ENCODE data around the gene SLC12A9.

Gene SLC12A9

DNA sequence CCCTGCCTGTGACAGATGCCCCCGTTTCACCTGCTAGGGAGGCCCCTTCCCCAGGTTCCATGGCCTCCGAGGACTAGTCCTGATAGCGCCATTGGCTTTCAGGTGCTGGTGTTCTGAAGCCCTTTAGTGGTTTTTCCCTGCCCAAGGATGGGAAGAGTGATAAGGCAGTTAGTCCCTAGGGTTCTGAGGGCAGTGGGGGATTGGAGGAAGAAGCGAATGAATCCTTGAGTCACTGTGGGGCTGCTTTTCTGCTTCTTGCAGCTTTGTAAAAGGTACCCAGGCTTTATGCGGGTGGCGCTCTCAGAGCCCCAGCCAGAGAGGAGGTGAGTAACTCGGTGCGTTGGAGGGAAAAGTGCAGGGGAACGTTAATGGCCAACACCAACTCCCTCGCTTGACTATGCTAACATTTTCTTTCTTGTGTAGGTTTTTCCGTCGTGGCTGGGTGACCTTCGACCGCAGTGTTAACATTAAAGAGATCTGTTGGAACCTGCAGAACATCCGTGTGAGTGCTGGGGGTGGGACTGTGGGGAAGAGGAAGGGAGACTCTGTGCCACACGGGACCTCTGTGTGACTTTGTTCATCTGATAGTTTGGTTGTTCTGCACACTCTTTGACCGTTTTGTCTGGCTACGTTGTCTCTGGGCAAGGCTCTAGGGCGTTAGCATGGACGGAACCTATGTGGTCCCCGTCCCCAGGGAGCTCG lies 33.1 kb downstream of the SLC12A9 start:
- no peak for DNase-seq

DNA sequence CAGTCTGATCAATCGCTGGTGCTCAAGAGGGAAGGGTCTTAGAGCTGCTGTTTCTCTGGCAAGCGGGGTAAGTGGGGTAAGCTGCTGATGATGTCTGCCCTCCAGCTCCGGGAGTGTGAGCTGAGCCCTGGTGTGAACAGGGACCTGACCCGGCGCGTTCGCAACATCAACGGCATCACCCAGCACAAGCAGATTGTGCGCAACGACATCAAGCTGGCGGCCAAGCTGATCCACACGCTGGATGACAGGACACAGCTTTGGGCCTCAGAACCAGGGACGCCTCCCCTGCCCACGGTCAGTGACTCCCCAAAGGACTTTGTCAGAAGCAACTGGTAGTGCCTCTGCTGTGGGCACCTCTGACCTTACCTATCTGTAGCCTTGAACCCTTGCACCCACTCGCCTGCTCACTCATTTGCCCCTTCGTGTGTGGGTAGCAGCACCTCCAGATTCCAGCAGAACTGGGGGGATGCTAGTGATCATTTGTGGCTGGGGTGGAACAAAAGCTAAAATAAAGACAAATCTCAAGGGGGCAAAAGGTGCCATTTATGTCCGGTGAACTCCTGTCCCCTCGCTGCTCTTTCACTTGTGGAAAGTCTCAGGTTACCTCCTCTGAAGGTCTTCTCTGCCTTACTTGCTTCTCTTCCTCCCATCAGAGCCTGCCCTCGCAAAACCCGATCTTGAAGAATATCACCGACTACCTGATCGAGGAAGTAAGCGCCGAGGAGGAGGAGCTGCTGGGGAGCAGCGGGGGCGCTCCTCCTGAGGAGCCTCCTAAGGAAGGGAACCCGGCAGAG lies 33.8 kb downstream of the SLC12A9 start:
- DNase-seq, result no peak

DNA sequence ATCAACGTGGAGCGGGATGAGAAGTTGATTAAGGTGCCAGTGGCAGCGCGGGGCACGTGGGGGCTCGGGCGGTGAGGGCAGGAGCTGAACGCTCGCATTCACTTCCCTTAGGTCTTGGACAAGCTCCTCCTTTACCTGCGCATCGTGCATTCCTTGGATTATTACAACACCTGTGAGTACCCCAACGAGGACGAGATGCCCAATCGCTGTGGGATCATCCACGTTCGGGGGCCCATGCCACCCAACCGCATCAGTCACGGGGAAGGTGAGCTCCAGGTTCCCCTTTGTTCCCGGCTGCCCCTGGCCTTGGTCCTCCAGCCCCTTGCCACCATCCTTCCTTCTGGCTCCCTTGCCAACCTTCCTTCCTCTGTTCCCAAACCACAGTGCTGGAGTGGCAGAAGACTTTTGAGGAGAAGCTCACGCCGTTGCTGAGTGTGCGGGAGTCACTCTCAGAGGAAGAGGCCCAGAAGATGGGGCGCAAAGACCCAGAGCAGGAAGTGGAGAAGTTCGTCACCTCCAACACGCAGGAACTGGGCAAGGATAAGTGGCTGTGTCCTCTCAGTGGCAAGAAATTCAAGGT lies 34.5 kb downstream of the SLC12A9 start:
- no peak for DNase-seq

DNA sequence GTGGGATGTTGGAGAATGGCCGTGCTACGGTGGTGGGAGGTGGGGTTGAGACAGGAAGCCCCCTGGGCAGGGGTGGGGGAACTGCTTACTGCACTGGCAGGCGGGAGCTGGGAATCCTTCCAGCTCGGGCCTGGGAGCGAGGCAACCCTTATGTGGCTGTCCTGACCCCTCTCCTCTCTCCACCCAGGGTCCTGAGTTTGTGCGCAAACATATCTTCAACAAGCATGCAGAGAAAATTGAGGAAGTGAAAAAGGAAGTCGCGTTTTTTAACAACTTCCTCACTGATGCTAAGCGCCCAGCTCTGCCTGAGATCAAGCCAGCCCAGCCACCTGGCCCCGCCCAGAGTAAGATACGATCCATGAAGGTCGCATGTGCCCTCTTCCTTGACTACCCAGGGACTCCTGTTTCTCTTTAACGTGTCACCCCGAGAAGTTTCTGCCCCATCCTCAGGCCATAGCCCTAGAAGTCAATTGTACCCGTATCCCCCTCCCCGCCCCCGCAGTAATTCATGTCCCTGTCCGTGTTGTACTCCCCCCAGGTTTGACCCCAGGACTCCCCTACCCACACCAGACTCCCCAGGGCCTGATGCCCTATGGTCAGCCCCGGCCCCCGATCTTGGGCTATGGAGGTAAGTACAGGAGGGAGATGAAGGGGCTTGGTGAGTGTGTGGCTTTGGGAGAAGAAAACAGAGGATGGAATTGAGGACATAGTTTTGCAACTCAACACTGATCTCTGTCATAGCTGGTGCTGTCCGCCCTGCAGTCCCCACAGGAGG lies 35.2 kb downstream of the SLC12A9 start:
- DNase-seq, result no peak

DNA sequence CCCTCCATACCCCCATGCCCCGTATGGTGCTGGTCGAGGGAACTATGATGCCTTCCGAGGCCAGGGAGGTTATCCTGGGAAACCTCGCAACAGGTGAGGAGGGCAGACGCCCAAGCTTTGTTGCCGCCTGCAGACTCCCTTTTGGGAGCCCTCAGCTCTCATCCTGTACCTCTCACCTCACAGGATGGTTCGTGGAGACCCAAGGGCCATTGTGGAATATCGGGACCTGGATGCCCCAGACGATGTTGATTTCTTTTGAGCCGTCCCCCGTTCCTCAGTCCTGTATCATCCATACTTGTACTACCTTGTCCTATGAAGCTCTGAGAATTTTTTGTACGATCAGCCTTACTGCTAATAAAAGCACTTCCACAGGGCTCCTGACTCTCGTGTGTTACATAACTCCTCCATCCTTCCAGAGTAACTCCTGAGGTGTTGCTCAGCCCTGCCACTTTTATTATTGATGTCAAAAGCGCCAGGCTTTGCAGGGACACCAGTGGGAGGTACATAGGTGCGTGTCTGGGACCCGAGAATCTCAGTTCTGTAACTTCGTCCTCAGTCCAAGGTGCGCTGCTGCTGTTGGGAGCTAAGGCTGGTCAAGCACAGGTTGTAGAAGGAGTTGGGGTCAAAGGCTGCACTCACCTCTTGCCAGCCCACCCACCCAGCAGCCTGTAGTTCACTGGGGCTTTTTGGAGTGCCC lies 35.9 kb downstream of the SLC12A9 start:
- no peak for DNase-seq

DNA sequence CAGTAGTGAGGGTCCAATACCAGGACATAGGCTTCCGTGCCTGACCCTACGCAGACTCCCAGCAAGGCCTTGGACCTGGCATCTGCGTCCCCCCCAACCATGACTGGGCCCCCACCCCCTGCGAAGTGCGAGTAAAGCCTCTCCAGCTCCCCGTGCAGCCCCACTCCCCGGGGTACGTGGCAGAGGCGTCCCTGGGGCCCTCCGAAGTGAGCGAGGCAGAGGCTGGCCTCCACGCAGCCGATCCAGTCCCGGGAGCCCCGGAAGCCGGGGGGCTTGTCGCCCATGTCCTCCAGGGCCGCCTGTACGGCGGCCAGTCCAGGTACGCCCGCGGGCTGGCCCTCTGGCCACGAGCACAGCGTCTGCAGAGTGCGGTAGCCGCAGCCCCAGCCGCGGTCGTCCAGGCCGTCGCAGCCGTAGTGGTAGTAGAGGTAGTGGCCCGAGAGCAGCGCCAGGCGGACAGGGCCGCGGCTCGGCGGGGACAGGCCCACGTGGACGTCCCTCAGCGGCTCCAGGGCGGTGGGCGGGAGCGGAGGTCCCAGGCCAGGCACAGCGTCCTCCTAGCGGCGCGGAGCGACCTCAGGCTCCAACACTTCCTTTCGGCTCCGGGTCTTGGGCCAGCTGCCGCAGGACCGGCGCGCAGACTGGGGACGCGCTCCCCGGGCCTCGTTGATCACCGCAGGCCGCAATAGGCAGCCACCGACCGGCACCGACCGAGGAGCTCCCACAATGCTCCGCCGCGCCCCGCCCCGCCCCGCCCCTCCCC lies 36.7 kb downstream of the SLC12A9 start, which contains the start of gene UFSP1:
Gene UFSP1 (minus strand): TSS at position 728 of the 763 bp plus-strand sequence. CDS start 444 bp downstream, at position 284.
- no peak for DNase-seq

DNA sequence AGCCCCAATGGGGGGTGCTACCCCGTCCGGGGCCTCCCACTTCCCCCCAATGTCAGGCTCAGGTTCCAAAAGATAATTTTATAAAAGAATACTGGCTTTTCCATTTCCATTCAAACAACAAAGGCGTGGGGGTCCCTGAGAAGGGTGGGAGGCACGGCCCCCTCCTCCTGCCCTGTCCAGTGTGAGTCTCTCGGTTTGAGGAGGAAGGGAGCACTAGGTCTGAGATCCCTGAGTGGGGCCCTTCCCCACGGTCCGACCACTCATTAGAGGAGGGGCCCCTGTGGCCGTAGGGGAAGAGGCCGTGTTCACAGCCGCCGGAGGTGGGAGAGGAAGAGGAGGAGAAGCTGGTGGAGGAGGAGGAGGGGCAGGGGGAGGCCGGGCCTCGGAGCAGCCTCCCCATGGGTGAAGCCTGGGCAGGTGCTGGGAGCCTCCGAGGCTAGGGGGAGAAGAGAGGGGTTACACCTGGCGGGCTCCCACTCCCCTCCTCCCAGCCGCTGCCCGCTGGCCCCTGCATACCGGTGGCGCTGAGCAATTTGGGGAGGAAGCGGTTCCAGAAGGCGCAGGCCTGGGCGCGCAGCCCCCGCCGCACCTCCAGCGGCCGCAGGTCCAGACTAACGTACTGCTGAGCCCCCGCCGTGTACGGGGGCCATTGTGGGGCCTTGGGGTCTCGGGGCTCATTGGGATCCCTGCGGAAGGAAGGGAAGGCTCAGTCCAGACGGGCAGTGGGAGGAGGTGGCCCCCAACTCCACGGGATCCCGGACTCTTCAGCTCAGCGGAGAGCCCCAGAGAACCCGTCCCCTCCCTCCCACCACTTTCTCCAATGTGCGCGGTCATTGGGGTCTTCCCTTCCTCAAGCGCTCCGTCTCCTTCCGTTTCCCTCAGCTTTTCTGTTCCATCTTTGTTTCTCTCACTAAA lies 38.4 kb downstream of the SLC12A9 start:
- DNase-seq, result no peak

DNA sequence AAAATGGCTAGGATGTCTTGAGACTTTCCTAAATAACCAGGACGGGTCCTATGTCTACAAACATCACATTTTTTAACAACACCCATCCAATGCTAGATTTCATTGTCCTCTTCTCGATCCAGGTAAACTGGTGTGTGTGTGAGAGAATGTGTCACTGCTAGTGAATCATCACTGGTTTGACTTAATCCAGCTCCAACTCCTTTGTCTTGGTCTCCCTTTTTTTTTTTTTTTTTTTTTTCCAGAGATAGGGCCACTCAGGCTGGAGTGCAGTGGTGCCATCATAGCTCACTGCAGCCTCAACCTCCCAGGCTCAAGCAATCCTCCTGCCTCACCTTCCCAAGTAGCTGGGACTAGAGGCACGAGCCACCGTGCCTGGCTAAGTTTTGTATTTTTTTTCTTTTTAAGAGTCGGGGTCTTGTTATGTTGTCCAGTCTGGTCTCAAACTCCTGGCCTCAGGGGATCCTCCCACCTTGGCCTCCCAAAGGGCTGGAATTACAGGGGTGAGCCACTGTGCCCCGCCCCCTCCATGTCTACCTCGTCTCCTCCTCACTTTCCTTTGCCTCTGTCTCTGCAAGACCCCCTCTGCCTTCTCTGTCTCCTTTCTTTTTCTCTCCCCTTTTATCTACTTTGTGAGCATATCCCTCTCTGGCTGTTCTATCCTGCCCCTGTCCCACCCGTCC lies 39.2 kb downstream of the SLC12A9 start:
- DNase-seq, result no peak

DNA sequence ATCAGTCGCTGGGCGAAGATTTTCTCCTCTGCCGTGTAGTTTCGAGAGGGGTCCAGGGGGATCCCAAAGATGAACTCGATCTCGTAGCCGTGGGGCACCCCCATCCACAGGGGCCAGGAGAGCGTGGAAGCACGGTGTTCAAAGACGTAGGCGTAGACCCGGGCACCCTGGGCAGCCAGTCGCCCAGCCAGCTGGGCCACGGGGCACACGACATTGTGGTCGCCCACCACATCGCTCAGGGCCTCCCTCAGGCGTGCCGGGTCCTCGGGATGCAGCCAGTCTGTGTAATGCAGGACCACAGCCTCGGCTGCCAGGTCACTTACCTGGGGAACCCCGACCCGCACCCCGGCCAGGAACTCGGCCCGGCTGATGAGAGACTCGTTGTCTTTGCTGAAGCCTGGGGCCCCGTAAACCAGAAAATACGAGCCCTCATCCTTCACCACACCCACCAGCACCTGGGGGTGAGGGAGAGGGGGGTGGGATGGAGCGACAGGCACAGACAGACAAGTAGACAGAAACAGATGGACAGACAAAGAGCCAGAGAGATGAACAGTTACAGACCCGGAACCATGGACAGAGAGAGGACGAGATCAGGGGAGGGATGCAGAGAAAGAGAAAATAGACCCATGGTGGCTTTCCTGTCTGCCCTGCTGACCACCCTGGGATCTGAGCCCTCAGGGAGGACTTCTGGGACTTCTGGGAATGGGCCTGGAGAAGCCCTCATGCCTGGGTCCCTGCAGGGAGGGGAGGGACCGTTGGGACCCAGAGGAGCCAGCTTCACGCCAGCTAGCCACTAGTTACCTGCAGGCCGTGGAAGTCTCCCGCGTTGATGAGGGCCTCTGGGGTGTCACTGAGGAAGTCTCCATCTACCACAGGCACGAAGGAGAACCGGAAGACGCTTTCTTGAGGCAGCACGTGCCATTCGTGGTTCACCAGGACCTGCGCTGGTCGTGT lies 40.1 kb downstream of the SLC12A9 start:
- no peak for DNase-seq

DNA sequence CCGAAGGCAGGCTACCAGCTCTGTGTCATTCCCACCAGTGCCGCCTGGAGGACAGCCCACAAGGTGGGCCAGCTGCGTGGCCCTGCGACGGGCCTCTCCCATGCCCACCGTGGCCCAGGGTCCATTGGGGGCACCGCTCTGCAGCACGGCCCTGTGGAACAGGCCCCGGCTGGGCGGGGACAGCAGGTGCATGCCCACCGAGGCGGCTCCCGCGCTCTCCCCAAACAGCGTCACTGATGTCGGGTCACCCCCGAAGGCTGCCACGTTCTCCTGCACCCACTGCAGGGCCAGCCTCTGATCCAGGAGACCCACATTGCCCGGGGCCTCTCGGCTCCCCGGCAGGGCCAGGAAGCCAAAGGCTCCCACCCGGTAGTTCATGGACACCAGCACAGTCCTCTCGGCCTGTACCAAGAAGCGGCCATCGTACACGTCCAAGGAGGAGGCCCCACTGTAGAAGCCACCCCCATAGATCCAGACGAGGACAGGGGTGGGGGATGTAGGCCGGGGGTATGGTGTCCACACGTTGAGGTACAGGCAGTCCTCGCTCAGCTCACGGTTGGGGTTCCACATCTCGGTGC lies 40.9 kb downstream of the SLC12A9 start:
- DNase-seq, result no peak

DNA sequence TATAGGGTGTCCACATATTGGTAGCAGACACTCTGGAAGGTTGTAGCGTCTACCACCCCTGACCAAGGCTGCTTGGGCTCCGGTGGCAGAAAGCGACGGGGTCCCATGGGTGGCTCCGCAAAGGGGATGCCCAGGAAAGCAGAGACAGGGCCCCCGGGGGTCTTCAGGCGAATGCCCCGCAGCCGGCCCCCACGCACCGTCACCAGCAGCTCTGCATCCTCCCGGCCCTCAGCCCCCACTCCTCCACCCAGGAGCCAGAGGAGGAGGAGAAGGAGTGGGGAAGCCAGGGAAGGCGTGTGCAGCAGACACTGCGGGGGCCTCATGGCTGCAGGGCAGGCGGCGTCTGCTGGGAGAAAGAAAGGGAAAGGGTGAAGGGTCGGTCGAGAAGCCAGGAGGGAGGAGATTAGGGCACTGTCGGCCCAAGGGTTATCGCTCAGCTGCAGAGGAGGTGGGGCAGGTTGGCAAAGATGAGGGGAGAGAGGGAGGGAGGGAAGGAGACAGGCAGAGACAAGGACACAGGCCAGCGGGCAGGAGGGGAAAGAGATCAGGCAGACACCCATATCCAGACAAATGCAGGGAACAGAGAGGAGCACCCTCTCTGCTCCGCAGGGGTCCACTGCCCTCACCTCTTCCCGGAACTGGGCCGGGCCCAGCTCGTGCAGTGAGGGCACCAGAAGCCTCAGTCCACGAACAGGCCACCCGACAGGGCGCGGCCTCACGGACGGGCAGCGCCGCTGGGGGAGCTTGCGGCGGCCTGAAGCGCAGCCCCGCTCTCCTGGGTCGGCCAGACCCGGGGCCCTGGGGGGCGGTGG lies 41.6 kb downstream of the SLC12A9 start:
- no peak for DNase-seq

DNA sequence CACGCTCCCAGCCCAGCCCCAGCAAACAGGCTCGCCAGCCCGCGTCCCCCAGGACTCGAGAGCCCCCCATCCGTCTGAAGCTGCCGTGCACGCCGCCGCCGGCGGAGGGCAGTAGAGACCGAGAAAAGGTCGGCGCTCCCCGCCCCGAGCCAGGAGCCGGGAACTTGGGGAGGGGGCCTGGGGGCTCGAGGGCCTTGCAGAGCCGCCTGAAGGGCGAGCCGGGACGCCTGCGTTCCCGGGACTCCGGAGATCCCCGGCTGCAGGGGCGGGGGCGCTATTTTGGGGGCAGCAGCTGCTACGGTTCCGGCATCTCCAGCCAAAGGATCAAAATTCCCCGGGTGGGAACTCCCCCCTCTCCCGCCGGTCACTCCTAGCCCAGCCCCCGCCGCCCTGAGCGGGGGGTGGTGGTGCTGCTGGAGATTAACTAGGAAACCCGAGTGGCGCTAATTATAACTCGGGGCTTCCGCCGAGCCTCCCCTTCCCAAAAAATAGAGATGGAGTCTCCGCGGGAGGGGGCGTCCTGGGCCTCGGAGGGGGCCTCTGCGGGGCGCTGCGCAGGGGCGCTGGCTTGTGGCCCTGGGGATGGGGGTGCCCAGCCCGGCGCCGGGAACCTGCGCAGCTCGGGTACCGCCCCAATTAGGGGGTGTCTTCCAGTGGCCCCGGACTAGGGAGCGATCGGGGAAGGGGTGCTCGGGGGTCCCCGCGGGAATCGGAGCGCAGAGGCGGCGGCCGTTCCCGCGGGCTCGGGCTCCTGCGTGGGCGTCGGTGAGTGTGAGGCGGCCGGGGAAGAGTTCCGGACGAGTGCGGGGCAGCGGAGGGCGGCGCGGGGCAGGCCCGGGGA lies 42.6 kb downstream of the SLC12A9 start:
- DNase-seq, result peak; percentile 72

DNA sequence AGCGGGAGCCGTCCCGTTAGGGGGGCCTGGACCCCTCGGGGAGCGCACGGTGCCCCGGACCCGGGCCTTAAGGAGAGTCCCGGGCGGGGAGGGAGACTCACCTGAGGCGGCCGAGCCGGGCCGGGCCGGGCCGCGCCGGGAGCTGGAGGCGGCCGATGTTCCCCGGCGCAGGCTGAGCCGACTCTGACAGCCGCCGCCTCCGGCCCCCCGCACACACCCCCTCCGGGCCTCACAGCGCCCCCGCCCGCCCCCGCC lies 43.1 kb downstream of the SLC12A9 start, which contains the start of gene ACHE:
Gene ACHE (minus strand): TSS at position 188 of the 255 bp plus-strand sequence. CDS start 1,656 bp downstream, outside the sequence.
- DNase-seq, result no peak

DNA sequence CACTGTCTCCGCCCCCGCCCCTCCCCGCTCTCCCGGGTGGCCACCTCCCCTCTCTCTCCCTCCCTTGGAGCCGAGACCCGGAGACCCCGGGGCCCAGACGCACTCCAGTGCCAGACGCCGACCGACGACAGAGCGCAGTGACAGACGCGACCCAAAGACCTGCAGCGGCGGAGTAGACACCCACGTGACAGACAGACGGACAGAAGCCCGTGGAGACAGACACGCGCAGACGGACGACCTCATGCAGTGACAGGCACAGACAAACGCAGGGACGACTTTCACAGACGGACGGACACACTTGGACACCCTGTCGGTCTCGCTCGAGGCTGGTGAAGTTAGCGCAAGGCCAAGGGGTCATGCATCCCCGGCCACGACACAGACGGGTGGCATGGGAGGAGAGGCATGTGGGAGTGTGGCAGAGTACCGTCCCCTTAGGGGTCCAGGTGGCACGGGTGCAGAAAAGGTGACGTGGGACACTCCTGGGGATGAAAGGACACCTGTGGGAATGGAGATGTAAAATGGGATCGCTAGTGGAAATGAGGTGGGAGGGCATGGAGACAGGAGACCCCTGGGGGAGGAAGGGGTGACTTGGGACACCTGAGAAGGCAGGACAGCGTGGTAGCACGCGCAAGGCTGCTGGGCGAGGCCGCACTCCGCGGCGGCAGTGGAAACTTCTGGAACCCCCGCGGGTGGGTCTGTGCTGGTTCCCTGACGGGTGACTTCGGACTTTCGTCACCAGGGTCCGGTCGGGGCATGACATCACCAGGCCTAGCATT lies 43.6 kb downstream of the SLC12A9 start:
- peak; percentile 71 for DNase-seq

DNA sequence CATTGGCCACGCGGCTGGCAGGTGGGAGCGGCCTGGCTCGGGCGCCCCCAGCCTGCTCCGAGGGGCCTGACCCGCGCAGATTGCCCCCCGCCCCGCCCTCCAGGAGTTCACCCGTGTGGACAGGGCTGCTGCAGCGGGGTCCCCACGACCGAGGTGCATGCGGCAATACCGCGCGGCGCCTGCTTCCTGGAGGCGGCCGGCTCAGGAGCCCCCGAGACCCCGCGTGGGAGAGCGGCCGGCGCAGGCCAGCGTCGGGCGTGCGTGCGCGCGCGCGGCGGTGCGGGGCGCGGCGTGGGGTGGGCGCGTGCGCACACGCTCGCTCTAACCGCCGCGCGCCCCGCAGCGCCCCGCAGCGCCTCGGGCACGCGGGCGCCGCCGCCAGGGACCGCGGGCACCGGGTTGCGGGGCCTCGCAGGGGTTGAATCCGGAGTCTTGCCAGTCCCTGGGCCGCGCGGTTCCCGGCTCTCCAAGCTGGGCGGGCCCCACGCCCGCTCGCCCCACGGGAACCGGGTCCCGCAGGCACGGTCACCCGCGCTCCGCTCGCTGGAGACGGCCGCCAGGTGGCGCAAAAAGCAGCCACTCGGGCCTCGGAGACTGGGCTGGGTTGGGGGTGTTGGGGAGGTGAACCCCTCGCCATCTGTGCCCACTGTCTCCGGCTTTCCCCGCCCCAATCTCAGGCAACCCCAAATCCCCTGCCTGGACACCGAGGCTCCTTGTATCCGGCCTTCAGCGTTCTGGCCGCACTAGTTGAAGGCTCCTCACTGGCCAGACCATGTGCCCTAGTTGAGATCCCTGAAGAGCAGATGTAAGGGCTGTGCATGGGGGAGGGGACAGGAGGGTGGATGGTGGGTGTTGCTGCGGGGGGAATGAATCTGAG lies 44.5 kb downstream of the SLC12A9 start:
- peak; percentile 52 for DNase-seq
